GM12865 (cell line): ENCODE data around the gene TRNP1.

Source experiments
- DNase-seq: peaks from one replicate; pipeline ENCODE4 v3.0.0; 2010; ENCODE audit warnings: low read depth
- H3K4me3 ChIP-seq: 2 replicates; pipeline ENCODE4 v1.5.1; 2011; ENCODE audit warnings: mild to moderate bottlenecking, low read depth, low read length, control low read depth
- TF ChIP-seq, protein P1 (sequence below): IDR thresholded peaks from 2 replicates; pipeline ENCODE4 v1.5.1; 2011; ENCODE audit warnings: low read length, control low read depth, low read depth, inconsistent platforms; ENCODE audit not compliant: insufficient read depth; ENCODE audit errors: missing control alignments

The TRNP1 gene

DNA sequence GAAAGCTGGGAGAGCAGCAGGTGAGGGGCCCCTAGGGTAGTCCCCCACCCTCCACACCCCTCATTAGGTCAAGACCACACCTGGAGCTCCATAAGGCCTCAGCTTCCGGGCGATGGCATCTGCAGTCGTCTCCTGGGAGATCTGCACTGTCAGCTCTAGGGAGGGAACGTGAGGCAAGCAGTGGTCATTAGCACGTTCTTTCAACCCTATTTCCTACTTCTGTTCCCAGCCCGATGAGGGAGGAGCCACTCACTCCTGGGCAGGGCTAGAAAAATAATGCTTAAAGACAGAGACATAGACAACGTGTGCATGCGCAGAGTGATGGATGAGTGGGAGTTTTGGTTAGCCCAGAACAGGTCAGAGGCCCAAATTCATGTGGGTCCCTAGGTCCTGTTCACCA is 42.9 kb upstream of the TRNP1 start:
- DNase-seq: no peak
- TF ChIP-seq, protein P1, sequence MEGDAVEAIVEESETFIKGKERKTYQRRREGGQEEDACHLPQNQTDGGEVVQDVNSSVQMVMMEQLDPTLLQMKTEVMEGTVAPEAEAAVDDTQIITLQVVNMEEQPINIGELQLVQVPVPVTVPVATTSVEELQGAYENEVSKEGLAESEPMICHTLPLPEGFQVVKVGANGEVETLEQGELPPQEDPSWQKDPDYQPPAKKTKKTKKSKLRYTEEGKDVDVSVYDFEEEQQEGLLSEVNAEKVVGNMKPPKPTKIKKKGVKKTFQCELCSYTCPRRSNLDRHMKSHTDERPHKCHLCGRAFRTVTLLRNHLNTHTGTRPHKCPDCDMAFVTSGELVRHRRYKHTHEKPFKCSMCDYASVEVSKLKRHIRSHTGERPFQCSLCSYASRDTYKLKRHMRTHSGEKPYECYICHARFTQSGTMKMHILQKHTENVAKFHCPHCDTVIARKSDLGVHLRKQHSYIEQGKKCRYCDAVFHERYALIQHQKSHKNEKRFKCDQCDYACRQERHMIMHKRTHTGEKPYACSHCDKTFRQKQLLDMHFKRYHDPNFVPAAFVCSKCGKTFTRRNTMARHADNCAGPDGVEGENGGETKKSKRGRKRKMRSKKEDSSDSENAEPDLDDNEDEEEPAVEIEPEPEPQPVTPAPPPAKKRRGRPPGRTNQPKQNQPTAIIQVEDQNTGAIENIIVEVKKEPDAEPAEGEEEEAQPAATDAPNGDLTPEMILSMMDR: no peak
- no peak overlapping the region for H3K4me3 ChIP-seq

DNA sequence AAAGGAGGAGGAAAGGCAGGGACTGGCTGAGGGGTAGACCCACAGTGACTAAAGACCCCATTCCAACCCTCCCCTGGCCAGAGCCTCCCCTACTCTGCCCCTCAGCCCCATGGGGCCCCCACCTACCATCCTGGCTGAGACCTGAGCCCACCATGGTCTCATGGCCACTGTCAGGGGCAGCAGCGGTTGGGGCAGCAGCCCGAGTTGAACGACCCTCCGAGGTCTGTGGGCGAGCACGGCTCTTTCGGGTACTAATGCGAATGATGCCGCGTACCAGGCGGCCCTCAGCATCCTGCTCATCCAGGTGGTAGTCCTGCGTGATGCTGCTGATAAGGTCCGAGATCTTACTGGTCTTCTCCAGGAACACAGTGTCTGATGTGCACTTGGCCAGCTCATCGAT is 42.3 kb upstream of the TRNP1 start:
- H3K4me3 ChIP-seq: no peak overlapping the region
- no peak for DNase-seq
- TF ChIP-seq, protein P1: no peak

DNA sequence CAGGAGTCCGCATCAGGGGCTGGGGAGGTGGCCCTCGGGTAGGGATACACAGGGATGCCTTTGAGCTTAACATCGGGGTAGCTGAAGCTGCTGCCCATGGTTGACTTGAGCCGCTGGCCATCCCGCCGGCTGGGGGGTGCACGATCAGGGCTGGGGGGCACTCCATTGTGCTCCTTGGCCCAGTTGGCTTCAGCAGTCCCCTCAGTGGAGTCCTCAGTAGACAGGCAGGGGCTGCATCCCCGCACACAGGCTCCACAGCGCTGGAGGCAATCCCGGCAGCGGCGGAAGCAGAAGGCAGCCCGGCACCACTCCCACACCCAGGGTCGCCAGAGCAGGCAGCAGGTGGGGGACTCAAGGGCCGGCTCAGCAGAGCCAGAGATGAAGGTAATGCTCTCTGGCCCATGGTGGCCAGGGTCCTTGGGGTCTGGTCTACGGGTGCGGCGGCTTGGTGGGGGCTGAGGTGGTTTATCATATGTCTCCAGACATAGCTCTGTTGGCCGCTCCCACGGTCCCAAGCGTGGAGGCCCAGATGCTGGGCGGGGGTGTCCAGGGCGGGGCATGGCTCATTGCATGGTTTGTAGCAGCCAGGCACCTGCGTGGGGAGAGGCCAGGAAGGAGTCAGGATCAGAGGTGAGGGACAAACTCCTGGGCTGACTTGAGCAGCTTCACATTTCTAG is 41.5 kb upstream of the TRNP1 start:
- TF ChIP-seq, protein P1: no peak
- no peak overlapping the region for H3K4me3 ChIP-seq
- DNase-seq: no peak

DNA sequence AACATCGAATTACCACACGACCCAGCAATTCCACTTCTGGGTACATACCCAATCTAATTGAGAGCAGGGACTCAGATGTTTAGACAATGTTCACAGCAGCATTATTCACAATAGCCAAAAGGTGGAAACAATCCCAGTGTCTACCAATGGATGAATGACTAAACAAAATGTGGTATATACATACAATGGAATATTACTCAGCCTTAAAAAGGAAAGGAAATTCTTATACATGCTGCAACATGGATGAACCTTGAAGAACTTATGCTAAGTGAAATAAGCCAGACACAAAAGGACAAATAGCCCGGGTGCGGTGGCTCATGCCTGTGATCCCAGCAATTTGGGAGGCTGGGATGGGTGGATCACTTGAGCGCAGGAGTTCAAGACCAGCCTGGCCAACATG is 40.1 kb upstream of the TRNP1 start:
- H3K4me3 ChIP-seq: no peak overlapping the region
- TF ChIP-seq, protein P1: no peak
- DNase-seq: no peak

DNA sequence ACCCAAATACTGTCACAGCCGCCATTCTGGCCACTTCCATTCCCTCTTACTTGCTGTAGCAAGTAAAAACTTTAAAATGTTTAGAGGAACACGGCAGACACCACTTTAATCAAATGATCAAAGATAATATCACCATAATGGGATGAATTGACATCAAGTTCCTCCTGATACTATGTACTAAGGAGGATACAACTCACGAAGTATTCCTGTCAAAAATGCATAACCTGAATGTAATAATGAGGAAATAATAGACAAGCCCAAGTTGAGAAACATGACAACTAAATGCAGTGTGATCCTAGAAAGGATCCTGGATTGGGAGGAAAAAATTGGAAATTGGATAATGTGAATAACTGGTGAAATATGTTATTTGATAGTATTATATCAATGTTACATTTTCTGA is 37.2 kb upstream of the TRNP1 start:
- H3K4me3 ChIP-seq: no peak overlapping the region
- no peak for DNase-seq
- TF ChIP-seq, protein P1: no peak

DNA sequence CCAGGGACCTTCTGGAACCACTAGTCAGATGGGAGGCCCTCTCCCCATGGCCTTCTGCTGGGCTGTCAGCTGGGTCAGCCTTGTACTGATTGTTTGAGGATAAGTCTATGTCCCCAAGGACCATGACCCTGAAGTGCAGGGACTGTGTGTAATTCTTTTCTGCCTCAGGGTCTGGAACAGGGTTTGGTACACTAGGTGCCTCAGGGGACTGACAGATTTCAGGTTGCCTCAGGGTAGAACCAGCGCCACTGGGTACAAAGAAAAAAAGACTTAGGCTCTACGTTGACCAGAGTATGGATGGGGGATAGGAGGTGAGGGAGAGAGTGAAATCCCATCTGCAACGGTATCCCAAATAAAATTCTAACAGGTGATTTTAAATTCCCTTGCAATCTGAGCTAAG is 36.2 kb upstream of the TRNP1 start:
- H3K4me3 ChIP-seq: no peak overlapping the region
- DNase-seq: no peak
- TF ChIP-seq, protein P1: no peak

DNA sequence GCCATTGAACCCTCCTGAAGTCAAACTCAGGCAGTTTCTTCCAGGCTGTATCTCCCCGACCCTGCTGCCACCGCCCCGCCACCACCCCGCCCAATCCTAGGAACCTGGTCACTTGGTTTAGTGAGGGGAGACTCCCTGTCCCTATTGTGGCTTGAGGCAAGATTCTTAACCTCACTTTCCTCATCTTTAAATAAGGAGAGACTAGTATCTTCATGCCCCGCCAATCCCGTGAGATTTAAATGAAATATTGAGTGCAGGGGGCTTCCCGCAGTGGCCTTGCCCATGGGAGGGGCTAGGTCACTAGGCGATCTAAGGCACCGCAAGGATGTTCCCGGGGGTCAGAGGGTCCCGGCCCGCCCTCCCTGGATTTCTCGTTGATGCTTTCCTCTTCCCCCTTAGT is 34.2 kb upstream of the TRNP1 start:
- H3K4me3 ChIP-seq: no peak overlapping the region
- DNase-seq: no peak
- TF ChIP-seq, protein P1: no peak
